OCI-LY3 (cell line): ENCODE data around the gene VLDLR.

Source experiments
- H2AFZ ChIP-seq: fragments of 200-600, 300-600 bp; shearing (Covaris generic); 2 replicates; pipeline ENCODE4 v1.6.0; 2014; ENCODE audit warnings: antibody characterized with exemption, low read depth, low read length
- H3K27ac ChIP-seq: fragments of 200-600, 300-600 bp; sonication (generic); 2 replicates; pipeline ENCODE4 v1.5.1; 2014; ENCODE audit warnings: mild to moderate bottlenecking, low read length, moderate library complexity, mixed read lengths
- H3K27me3 ChIP-seq: fragments of 200-600, 300-600 bp; sonication (generic); 2 replicates; pipeline ENCODE4 v1.6.1; 2014; ENCODE audit warnings: low read depth, low read length, mixed read lengths
- H3K36me3 ChIP-seq: fragments of 200-600, 300-600 bp; sonication (generic); replicated peaks from 2 replicates; pipeline ENCODE3; 2014; ENCODE audit warnings: low read depth, low read length, mixed read lengths
- H3K4me1 ChIP-seq: fragments of 300-600, 200-600 bp; sonication (generic); 2 replicates; pipeline ENCODE4 v1.6.1; 2014; ENCODE audit warnings: low read length, mixed read lengths
- H3K4me2 ChIP-seq: fragments of 200-600, 300-600 bp; sonication (generic); 2 replicates; pipeline ENCODE4 v1.6.1; 2014; ENCODE audit warnings: low read length, mixed read lengths
- H3K4me3 ChIP-seq: fragments of 300-600, 200-600 bp; sonication (generic); 2 replicates; pipeline ENCODE4 v1.5.1; 2014; ENCODE audit warnings: antibody characterized with exemption, mild to moderate bottlenecking, low read length, moderate library complexity
- H3K79me2 ChIP-seq: fragments of 300-600, 200-600 bp; shearing (Covaris generic); 2 replicates; pipeline ENCODE4 v1.6.1; 2014; ENCODE audit warnings: mild to moderate bottlenecking, low read length, mixed read lengths
- H3K9ac ChIP-seq: fragments of 300-600, 200-600 bp; shearing (Covaris generic); 2 replicates; pipeline ENCODE4 v1.6.0; 2014; ENCODE audit warnings: mild to moderate bottlenecking, low read length, moderate library complexity
- H3K9me3 ChIP-seq: fragments of 200-600, 300-600 bp; shearing (Covaris generic); 2 replicates; pipeline ENCODE4 v1.6.1; 2014; ENCODE audit warnings: low read length, mixed read lengths; ENCODE audit not compliant: insufficient read depth
- H4K20me1 ChIP-seq: fragments of 200-600, 300-600 bp; sonication (generic); 2 replicates; pipeline ENCODE4 v1.6.1; 2016; ENCODE audit warnings: low read length, mixed read lengths; ENCODE audit not compliant: insufficient read depth
- CTCF ChIP-seq: fragments of 200-600, 300-600 bp; sonication (generic); IDR thresholded peaks from 2 replicates; pipeline ENCODE4 v1.5.1; 2014; ENCODE audit warnings: antibody characterized with exemption, low read length, low read depth
- EZH2phosphoT487 ChIP-seq: fragments of 200-600 bp; shearing (Covaris generic); IDR thresholded peaks from 2 replicates; pipeline ENCODE4 v1.6.1; 2018; ENCODE audit warnings: antibody characterized with exemption, mixed run types, low read depth

Gene VLDLR

GRCh38 chr9:2664174-2665065 is 42.8 kb downstream of the VLDLR start:
- Histone ChIP-seq H3K4me2 (no peak overlapping the region), H3K9ac (no peak overlapping the region), H3K4me3 (no peak overlapping the region), H3K79me2 (no peaks in the 10 kb centered on the region), H4K20me1 (no peaks in the 10 kb centered on the region), H3K27ac (no peak overlapping the region), H2AFZ (no peak overlapping the region), H3K4me1 (no peaks in the 10 kb centered on the region), H3K27me3 (no peaks in the 10 kb centered on the region), H3K36me3 (no peaks in the 10 kb centered on the region), H3K9me3 (no peaks in the 10 kb centered on the region)
- no peak for TF ChIP-seq EZH2phosphoT487
- TF ChIP-seq CTCF: no peak

- Histone ChIP-seq H3K4me3 (no peak overlapping the region), H3K9ac (no peak overlapping the region), H3K27ac (no peak overlapping the region), H3K4me2 (no peak overlapping the region), H2AFZ (no peak overlapping the region), H3K9me3 (no peaks in the 10 kb centered on the region), H3K4me1 (no peaks in the 10 kb centered on the region), H3K79me2 (no peaks in the 10 kb centered on the region), H3K36me3 (no peaks in the 10 kb centered on the region), H4K20me1 (no peaks in the 10 kb centered on the region), H3K27me3 (no peaks in the 10 kb centered on the region)
- no peak for TF ChIP-seq CTCF
- TF ChIP-seq EZH2phosphoT487: no peak
Observed at GRCh38 chr9:2666569-2666968, 45.0 kb downstream of the VLDLR start.

- no peak overlapping the region for H3K4me2 ChIP-seq
- H3K9ac ChIP-seq: no peak overlapping the region
- no peak overlapping the region for H2AFZ ChIP-seq
- no peaks in the 10 kb centered on the region for H3K36me3 ChIP-seq
- no peaks in the 10 kb centered on the region for H4K20me1 ChIP-seq
- TF ChIP-seq CTCF (no peak), EZH2phosphoT487 (no peak)
- H3K4me3 ChIP-seq: no peak overlapping the region
- no peak overlapping the region for H3K27ac ChIP-seq
- no peaks in the 10 kb centered on the region for H3K9me3 ChIP-seq
- no peaks in the 10 kb centered on the region for H3K27me3 ChIP-seq
- no peaks in the 10 kb centered on the region for H3K79me2 ChIP-seq
- no peaks in the 10 kb centered on the region for H3K4me1 ChIP-seq
Observed at GRCh38 chr9:2673161-2673560, 51.6 kb downstream of the VLDLR start.

GRCh38 chr9:2674141-2674824 is 52.7 kb downstream of the VLDLR start:
- H3K4me1 ChIP-seq: no peaks in the 10 kb centered on the region
- no peaks in the 10 kb centered on the region for H3K27me3 ChIP-seq
- H3K27ac ChIP-seq: no peak overlapping the region
- TF ChIP-seq EZH2phosphoT487 (no peak), CTCF (no peak)
- no peak overlapping the region for H2AFZ ChIP-seq
- H3K9me3 ChIP-seq: no peaks in the 10 kb centered on the region
- H3K36me3 ChIP-seq: no peaks in the 10 kb centered on the region
- H3K4me2 ChIP-seq: no peak overlapping the region
- H4K20me1 ChIP-seq: no peaks in the 10 kb centered on the region
- no peaks in the 10 kb centered on the region for H3K79me2 ChIP-seq
- no peak overlapping the region for H3K9ac ChIP-seq
- no peak overlapping the region for H3K4me3 ChIP-seq
